Measurements from ENCODE around the gene KLRC4. TPM values are rescaled to one million over a fixed set of nuclear protein-coding genes. Genes with fewer than 3 reads are reported as not detected.

KLRC4 gene, protein sequence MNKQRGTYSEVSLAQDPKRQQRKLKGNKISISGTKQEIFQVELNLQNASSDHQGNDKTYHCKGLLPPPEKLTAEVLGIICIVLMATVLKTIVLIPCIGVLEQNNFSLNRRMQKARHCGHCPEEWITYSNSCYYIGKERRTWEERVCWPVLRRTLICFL
- total RNA-seq (2021) (not detected in 2 replicates), Bru-seq, nascent RNA (not detected), BruChase-seq, experiment 1, labeled RNA remaining after a 2-hour chase (not detected), BruChase-seq, experiment 2, labeled RNA remaining after a 6-hour chase (percentile 22 among the genes with signal in this experiment)
- long read RNA-seq, result 0 reads

DNA sequence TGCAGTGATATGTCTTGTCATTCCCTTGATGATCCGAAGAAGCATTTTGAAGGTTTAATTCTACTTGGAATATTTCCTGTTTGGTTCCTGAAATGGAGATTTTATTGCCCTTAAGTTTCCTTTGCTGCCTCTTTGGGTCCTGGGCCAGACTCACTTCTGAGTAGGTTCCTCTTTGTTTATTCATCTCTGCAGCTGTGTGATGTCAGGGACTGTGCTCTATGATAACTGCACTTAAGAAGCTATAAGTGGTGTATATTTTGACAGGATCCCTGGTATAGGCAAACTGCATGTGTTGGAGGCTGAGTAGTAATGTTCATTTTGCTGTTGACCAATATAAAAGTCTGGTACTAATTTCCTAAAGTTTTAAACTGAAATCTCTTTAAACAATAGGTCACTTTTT is at the start of gene KLRC4:
KLRC4 (minus strand) TSS at position 366 of the 400 bp plus-strand sequence; CDS start at position 184, 182 bp downstream.
- Histone ChIP-seq H3F3A (ENCODE audit: insufficient read depth, low read depth) (0 out of 2 replicates have a peak, but pooled peaks cover 5% of the 10 kb centered on the region), H3K27me3 (ENCODE audit: insufficient read depth, low read depth) (no peaks in the 10 kb centered on the region), H3K4me1 (replicated peaks; ENCODE audit: insufficient read depth) (no peaks in the 10 kb centered on the region), H3K79me2 (ENCODE audit: low read depth) (no peaks in the 10 kb centered on the region), H2AFZ (no peak within 1 kb of the TSS), H3K9me3 (ENCODE audit: insufficient read depth, low read depth) (no peaks in the 10 kb centered on the region), H4K20me1 (ENCODE audit: insufficient read depth) (no peaks in the 10 kb centered on the region), H3K27ac (no peak within 1 kb of the TSS), H3K4me3 (no peak within 1 kb of the TSS), H3K4me2 (no peak within 1 kb of the TSS), H3K36me3 (ENCODE audit: low read depth) (no peaks in the 10 kb centered on the region), H3K9me2 (ENCODE audit: insufficient read depth) (no peaks in the 10 kb centered on the region; the same call in 1 of the 2 replicates)
- POLR2A ChIA-PET (ENCODE audit: unreplicated experiment), result no interaction called here
- intact Hi-C loops (cut with micrococcal nuclease; ENCODE audit: unreplicated experiment), result no loop called here
- no TSS peak for BruUV-seq (replicated peaks)
- no peak for TF ChIP-seq EZH2 (IDR thresholded peaks at IDR 0.05; ENCODE audit: low read depth)
- TF ChIP-seq, protein P1, sequence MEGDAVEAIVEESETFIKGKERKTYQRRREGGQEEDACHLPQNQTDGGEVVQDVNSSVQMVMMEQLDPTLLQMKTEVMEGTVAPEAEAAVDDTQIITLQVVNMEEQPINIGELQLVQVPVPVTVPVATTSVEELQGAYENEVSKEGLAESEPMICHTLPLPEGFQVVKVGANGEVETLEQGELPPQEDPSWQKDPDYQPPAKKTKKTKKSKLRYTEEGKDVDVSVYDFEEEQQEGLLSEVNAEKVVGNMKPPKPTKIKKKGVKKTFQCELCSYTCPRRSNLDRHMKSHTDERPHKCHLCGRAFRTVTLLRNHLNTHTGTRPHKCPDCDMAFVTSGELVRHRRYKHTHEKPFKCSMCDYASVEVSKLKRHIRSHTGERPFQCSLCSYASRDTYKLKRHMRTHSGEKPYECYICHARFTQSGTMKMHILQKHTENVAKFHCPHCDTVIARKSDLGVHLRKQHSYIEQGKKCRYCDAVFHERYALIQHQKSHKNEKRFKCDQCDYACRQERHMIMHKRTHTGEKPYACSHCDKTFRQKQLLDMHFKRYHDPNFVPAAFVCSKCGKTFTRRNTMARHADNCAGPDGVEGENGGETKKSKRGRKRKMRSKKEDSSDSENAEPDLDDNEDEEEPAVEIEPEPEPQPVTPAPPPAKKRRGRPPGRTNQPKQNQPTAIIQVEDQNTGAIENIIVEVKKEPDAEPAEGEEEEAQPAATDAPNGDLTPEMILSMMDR (conservative IDR thresholded peaks at IDR 0.05), result no peak
- CTCF ChIA-PET, result no interaction called here
- no peak for DNase-seq

DNA sequence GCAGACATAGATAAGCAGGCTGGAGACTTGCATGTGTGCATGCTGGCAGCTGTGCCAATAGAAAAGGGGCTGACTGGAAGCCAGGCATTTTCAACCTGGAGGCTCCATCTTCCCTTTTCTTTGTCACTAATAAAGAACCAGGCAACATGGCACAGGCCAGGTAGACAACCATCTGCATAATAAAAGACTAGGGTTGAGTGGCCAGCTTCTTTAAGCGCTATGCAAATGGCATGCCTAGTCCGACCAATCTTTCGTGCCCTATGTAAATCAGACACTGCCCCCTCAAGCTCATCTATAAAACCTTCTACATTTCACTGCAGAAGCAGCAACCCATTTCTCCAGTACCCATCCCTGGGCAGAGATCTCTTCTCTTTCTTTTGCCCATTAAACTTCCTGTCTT is 48.2 kb upstream of the KLRC4 start:
- no TSS peak for BruUV-seq (replicated peaks)
- Histone ChIP-seq H3K27me3 (ENCODE audit: insufficient read depth, low read depth) (no peaks in the 10 kb centered on the region), H3K9me2 (ENCODE audit: insufficient read depth) (no peaks in the 10 kb centered on the region), H4K20me1 (ENCODE audit: insufficient read depth) (no peaks in the 10 kb centered on the region), H3K4me2 (no peak overlapping the region), H3K79me2 (ENCODE audit: low read depth) (no peaks in the 10 kb centered on the region), H3K9me3 (ENCODE audit: insufficient read depth, low read depth) (no peaks in the 10 kb centered on the region), H3K4me3 (no peak overlapping the region), H3F3A (ENCODE audit: insufficient read depth, low read depth) (no peaks in the 10 kb centered on the region), H2AFZ (no peak overlapping the region), H3K4me1 (replicated peaks; ENCODE audit: insufficient read depth) (0 out of 2 replicates have a peak, but pooled peaks cover 4% of the 10 kb centered on the region), H3K27ac (no peak overlapping the region), H3K36me3 (ENCODE audit: low read depth) (no peaks in the 10 kb centered on the region)
- TF ChIP-seq EZH2 (IDR thresholded peaks at IDR 0.05; ENCODE audit: low read depth), result no peak
- TF ChIP-seq, protein P1 (conservative IDR thresholded peaks at IDR 0.05), result no peak
- ChIA-PET CTCF (no interaction called here), POLR2A (ENCODE audit: unreplicated experiment) (no interaction called here)
- no peak for DNase-seq
- intact Hi-C loops (cut with micrococcal nuclease; ENCODE audit: unreplicated experiment), result no loop called here

DNA sequence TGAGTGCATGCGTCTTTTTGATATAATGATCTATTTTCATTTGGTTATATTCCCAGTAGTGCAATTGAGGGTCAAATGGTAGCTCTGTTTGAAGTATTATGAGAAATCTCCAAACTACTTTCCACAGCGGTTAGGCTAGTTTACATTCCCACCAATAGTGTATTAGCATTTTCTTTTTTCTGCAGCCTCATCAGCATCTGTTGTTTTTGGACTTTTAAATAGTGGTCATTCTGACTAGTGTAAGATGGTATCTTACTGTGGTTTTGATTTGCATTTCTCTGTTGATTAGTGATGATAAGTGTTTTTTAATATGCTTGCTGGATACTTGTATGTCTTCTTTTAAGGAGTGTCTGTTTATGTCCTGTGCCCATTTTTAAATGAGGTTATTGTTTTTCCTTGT is 47.3 kb upstream of the KLRC4 start:
- Histone ChIP-seq H4K20me1 (ENCODE audit: insufficient read depth) (no peaks in the 10 kb centered on the region), H3K27ac (no peak overlapping the region), H3K9me3 (ENCODE audit: insufficient read depth, low read depth) (no peaks in the 10 kb centered on the region), H2AFZ (no peak overlapping the region), H3K9me2 (ENCODE audit: insufficient read depth) (no peaks in the 10 kb centered on the region), H3K4me2 (no peak overlapping the region), H3K4me1 (replicated peaks; ENCODE audit: insufficient read depth) (0 out of 2 replicates have a peak, but pooled peaks cover 4% of the 10 kb centered on the region), H3K27me3 (ENCODE audit: insufficient read depth, low read depth) (no peaks in the 10 kb centered on the region), H3K79me2 (ENCODE audit: low read depth) (no peaks in the 10 kb centered on the region), H3K36me3 (ENCODE audit: low read depth) (no peaks in the 10 kb centered on the region), H3F3A (ENCODE audit: insufficient read depth, low read depth) (no peaks in the 10 kb centered on the region), H3K4me3 (no peak overlapping the region)
- BruUV-seq (replicated peaks), result no TSS peak
- POLR2A ChIA-PET (ENCODE audit: unreplicated experiment), result no interaction called here
- DNase-seq, result no peak
- CTCF ChIA-PET, result no interaction called here
- intact Hi-C loops (cut with micrococcal nuclease; ENCODE audit: unreplicated experiment), result no loop called here
- TF ChIP-seq, protein P1 (conservative IDR thresholded peaks at IDR 0.05), result no peak
- no peak for TF ChIP-seq EZH2 (IDR thresholded peaks at IDR 0.05; ENCODE audit: low read depth)

Measured in PC-9 (cell line).